IMR-90 (cell line): ENCODE measurements around the gene TRAPPC12. TPM values are rescaled to one million over a fixed set of nuclear protein-coding genes. Genes with fewer than 3 reads are reported as not detected.

Source experiments
- ATAC-seq: fragments of 200-7000 bp; cut with Tn5 transposase; 2 replicates; pipeline ENCODE4 v1.9.1; 2020; ENCODE audit warnings: low read depth, mild to moderate bottlenecking, moderate library complexity
- BruUV-seq: library from RNA; stranded (reverse); fragments of 400-500 nt; replicated peaks from 2 replicates; lab custom pipeline; 2021; lab: Mats Ljungman, UMichigan
- CTCF ChIA-PET: fragments of 300-600 bp; formaldehyde crosslinking; extraction: SDS; loops from one replicate; lab custom pipeline; 2021; ENCODE audit warnings: antibody characterized with exemption; lab: Yijun Ruan, JAX
- POLR2A ChIA-PET: fragments of 300-600 bp; sonication (Branson Sonifier 250); formaldehyde crosslinking; loops from one replicate; lab custom pipeline; 2022; ENCODE audit warnings: antibody characterized with exemption; ENCODE audit not compliant: unreplicated experiment; lab: Charles Lee
- DNase-seq: peaks from one replicate; pipeline ENCODE4 v3.0.0; 2013
- H2AFZ ChIP-seq: replicated peaks from 2 replicates; pipeline ENCODE3; 2013; ENCODE audit warnings: low read length, mild to moderate bottlenecking; ENCODE audit not compliant: poor library complexity
- H2AK5ac ChIP-seq: 2 replicates; pipeline ENCODE4 v1.6.1; 2013; ENCODE audit warnings: low read depth, low read length, inconsistent platforms
- H2AK9ac ChIP-seq: replicated peaks from 2 replicates; pipeline ENCODE3; 2013; ENCODE audit warnings: mild to moderate bottlenecking, low read depth, low read length, moderate library complexity; ENCODE audit not compliant: poor library complexity
- H2BK120ac ChIP-seq: 2 replicates; pipeline ENCODE4 v1.6.1; 2013; ENCODE audit warnings: low read depth, low read length, inconsistent platforms
- H2BK15ac ChIP-seq: 3 replicates; pipeline ENCODE4 v1.6.1; 2013; ENCODE audit warnings: low read depth, low read length, inconsistent platforms
- H2BK20ac ChIP-seq: 2 replicates; pipeline ENCODE4 v1.6.1; 2013; ENCODE audit warnings: low read depth, mild to moderate bottlenecking, inconsistent platforms, low read length, moderate library complexity
- H2BK5ac ChIP-seq: 2 replicates; pipeline ENCODE4 v1.6.1; 2013; ENCODE audit warnings: mild to moderate bottlenecking, low read depth, low read length, inconsistent platforms; ENCODE audit not compliant: poor library complexity, severe bottlenecking
- H3K14ac ChIP-seq: replicated peaks from 2 replicates; pipeline ENCODE4 v1.6.1; 2013; ENCODE audit warnings: low read depth, low read length, inconsistent platforms
- H3K18ac ChIP-seq: 2 replicates; pipeline ENCODE4 v1.6.1; 2013; ENCODE audit warnings: low read depth, low read length, control low read depth
- H3K23ac ChIP-seq: 2 replicates; pipeline ENCODE4 v1.6.1; 2013; ENCODE audit warnings: low read depth, low read length, inconsistent platforms
- H3K27ac ChIP-seq: 2 replicates; pipeline ENCODE4 v1.5.1; 2013; ENCODE audit warnings: mild to moderate bottlenecking, control low read depth, low read length; ENCODE audit not compliant: insufficient read depth
- H3K27me3 ChIP-seq: 2 replicates; pipeline ENCODE4 v1.6.1; 2013; ENCODE audit warnings: low read length; ENCODE audit not compliant: control insufficient read depth, insufficient read depth
- H3K36me3 ChIP-seq: 2 replicates; pipeline ENCODE4 v1.6.1; 2013; ENCODE audit warnings: low read length, mixed read lengths; ENCODE audit not compliant: control insufficient read depth, insufficient read depth
- H3K4ac ChIP-seq: 2 replicates; pipeline ENCODE4 v1.6.1; 2013; ENCODE audit warnings: low read depth, low read length, inconsistent platforms
- H3K4me1 ChIP-seq: 2 replicates; pipeline ENCODE4 v1.6.1; 2013; ENCODE audit warnings: low read length, mixed read lengths; ENCODE audit not compliant: control insufficient read depth, insufficient read depth
- H3K4me2 ChIP-seq: 2 replicates; pipeline ENCODE4 v1.6.1; 2013; ENCODE audit warnings: low read depth, mild to moderate bottlenecking, control low read depth, low read length, moderate library complexity
- H3K4me3 ChIP-seq: 2 replicates; pipeline ENCODE4 v1.5.1; 2013; ENCODE audit warnings: low read depth, mild to moderate bottlenecking, control low read depth, low read length, moderate library complexity; ENCODE audit not compliant: insufficient read depth
- H3K56ac ChIP-seq: 2 replicates; pipeline ENCODE4 v1.6.1; 2013; ENCODE audit warnings: low read length, inconsistent platforms; ENCODE audit not compliant: insufficient read depth; ENCODE audit errors: extremely low read depth
- H3K79me1 ChIP-seq, 2 experiments: 2 replicates each; pipeline ENCODE4 v1.6.1; 2013; ENCODE audit warnings: low read length in 2 of 2, inconsistent platforms in 1 of 2, low read depth in 1 of 2
- H3K9ac ChIP-seq: 2 replicates; pipeline ENCODE4 v1.6.1; 2013; ENCODE audit warnings: low read depth, low read length, control low read depth
- H3K9me1 ChIP-seq: 2 replicates; pipeline ENCODE4 v1.6.1; 2013; ENCODE audit warnings: low read length, inconsistent platforms; ENCODE audit not compliant: insufficient read depth
- H3K9me3 ChIP-seq: 2 replicates; pipeline ENCODE4 v1.6.1; 2013; ENCODE audit warnings: low read length; ENCODE audit not compliant: control insufficient read depth, insufficient read depth
- H4K20me1 ChIP-seq: 2 replicates; pipeline ENCODE4 v1.6.1; 2013; ENCODE audit warnings: low read length, inconsistent platforms; ENCODE audit not compliant: insufficient read depth
- H4K5ac ChIP-seq: 2 replicates; pipeline ENCODE4 v1.6.1; 2013; ENCODE audit warnings: mild to moderate bottlenecking, low read depth, low read length, control low read depth
- H4K8ac ChIP-seq, 2 experiments: 2 replicates each; pipeline ENCODE4 v1.6.1; 2013; ENCODE audit warnings: low read depth in 2 of 2, low read length in 2 of 2, control low read depth in 1 of 2, inconsistent platforms in 1 of 2
- H4K91ac ChIP-seq: 2 replicates; pipeline ENCODE4 v1.6.1; 2013; ENCODE audit warnings: low read depth, low read length, inconsistent platforms; ENCODE audit not compliant: insufficient read depth
- CHD1 ChIP-seq: IDR thresholded peaks from 2 replicates; pipeline ENCODE4 v1.6.1; 2012; ENCODE audit warnings: low read depth, low read length, improper control_type of control experiment
- CTCF ChIP-seq: conservative IDR thresholded peaks from 2 replicates; pipeline ENCODE4 v1.5.1; 2012; ENCODE audit warnings: mild to moderate bottlenecking, low read depth, low read length, improper control_type of control experiment
- ELK1 ChIP-seq: fragments of 150-350 bp; IDR thresholded peaks from 2 replicates; pipeline ENCODE4 v1.6.1; 2016; ENCODE audit warnings: low read depth, mild to moderate bottlenecking, low read length, moderate library complexity, borderline replicate concordance
- FOS ChIP-seq: fragments of 150-350 bp; IDR thresholded peaks from 2 replicates; pipeline ENCODE4 v1.6.1; 2016; ENCODE audit warnings: low read depth, low read length
- MAFK ChIP-seq: IDR thresholded peaks from 2 replicates; pipeline ENCODE4 v1.6.1; 2012; ENCODE audit warnings: low read depth, low read length, improper control_type of control experiment
- MAZ ChIP-seq: IDR thresholded peaks from 2 replicates; pipeline ENCODE4 v1.6.1; 2012; ENCODE audit warnings: low read depth, mild to moderate bottlenecking, low read length, improper control_type of control experiment, moderate library complexity, borderline replicate concordance
- MXI1 ChIP-seq: IDR thresholded peaks from 2 replicates; pipeline ENCODE4 v1.6.1; 2012; ENCODE audit warnings: low read depth, mild to moderate bottlenecking, low read length, moderate library complexity, borderline replicate concordance
- POLR2A ChIP-seq: IDR thresholded peaks from 2 replicates; pipeline ENCODE4 v1.6.1; 2012; ENCODE audit warnings: mild to moderate bottlenecking, low read depth, low read length
- RCOR1 ChIP-seq: IDR thresholded peaks from 2 replicates; pipeline ENCODE4 v1.6.1; 2012; ENCODE audit warnings: mild to moderate bottlenecking, low read length, improper control_type of control experiment; ENCODE audit not compliant: insufficient replicate concordance
- SMC3 ChIP-seq: fragments of 150-350 bp; IDR thresholded peaks from 2 replicates; pipeline ENCODE4 v1.6.1; 2016; ENCODE audit warnings: low read depth, mild to moderate bottlenecking, antibody characterized with exemption, low read length, moderate library complexity
- WGBS, 2 experiments: methylation state at CpG; one replicate each; pipeline versions ENCODE4 v1.1.5 to v1.1.7; 2013; ENCODE audit warnings: missing lambda C conversion rate in 2 of 2; ENCODE audit not compliant: insufficient read length in 1 of 2; ENCODE audit errors: extremely low coverage in 2 of 2; 5-methylcytosine and 5-hydroxymethylcytosine counted together
- dilution Hi-C: fragments of 300-500 bp; cut with HindIII; formaldehyde crosslinking; loops from one replicate; pipeline ENCODE4 v1.14.3; 2018; ENCODE audit warnings: low sequenced_read_pairs; ENCODE audit not compliant: unreplicated experiment
- in situ Hi-C: fragments of 300-500 bp; cut with MboI; formaldehyde crosslinking; loops from 3 replicates; pipeline ENCODE4 v1.14.3; 2019; ENCODE audit warnings: low sequenced_read_pairs, inconsistent platforms, mixed read lengths
- intact Hi-C: fragments of 100-400 bp; cut with micrococcal nuclease; formaldehyde crosslinking; loops from 2 replicates; pipeline ENCODE4 v1.10.0; 2022
- polyA plus RNA-seq, 3 experiments: library from polyadenylated mRNA; depleted of rRNA; stranded (reverse); fragments of >200 nt; gene quantifications; 2 replicates each; pipeline ENCODE4 v1.2.3, GENCODE V29; 2012; ENCODE audit warnings: low replicate concordance in 1 of 3
- total RNA-seq: library from RNA; depleted of rRNA; stranded (reverse); fragments of >200 nt; gene quantifications from 2 replicates; pipeline ENCODE4 v1.2.3, GENCODE V29; 2012

TRAPPC12 gene
- total and polyA plus RNA-seq, 2 of the 4 experiments (the other 2 are of a cell fraction), result 25.8 to 69.9 TPM

DNA sequence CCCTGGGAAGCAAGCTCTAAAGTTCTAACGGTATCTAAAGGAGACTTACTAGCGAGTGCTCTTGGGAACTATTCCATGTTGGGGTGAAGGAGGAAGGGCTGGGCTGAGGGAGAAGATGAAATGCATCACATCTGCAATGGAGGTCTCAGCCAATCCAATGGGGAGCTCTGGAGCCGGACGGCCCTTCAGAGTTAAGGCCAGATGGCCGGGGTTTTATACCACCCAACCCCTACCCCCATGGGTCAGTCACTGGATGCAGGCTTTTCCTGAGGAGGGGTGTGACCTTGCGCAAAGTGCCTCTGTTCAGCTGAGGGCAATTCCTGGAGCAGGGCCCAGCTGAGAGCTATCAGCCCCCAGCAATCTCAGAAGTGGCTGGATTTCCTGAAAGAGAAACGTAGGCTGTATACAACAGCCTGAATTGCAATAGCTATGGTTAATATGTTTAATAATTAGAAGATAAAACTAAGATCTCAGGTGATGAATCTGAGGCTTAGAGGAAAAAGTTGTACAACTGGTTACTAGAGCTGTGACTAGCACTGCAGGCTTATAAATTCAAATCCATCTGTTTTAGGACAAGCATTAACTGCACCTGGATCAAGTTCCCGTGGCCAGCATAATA lies 23.4 kb upstream of the TRAPPC12 start:
- Histone ChIP-seq H3K9ac (no peak overlapping the region), H2AK9ac (no peak overlapping the region), H4K20me1 (no peaks in the 10 kb centered on the region), H4K5ac (no peak overlapping the region), H3K36me3 (peaks cover 7% of the 10 kb centered on the region), H3K27me3 (no peaks in the 10 kb centered on the region), H3K18ac (no peak overlapping the region), H2BK120ac (no peak overlapping the region), H2AK5ac (no peak overlapping the region), H4K8ac (no peak overlapping the region), H2BK15ac (no peak overlapping the region), H3K27ac (no peak overlapping the region), H2AFZ (no peak overlapping the region), H3K9me3 (no peaks in the 10 kb centered on the region), H3K4me2 (no peak overlapping the region), H3K23ac (no peak overlapping the region), H3K4me1 (no peaks in the 10 kb centered on the region), H4K91ac (no peak overlapping the region), H2BK20ac (no peak overlapping the region), H3K56ac (no peak overlapping the region), H2BK5ac (no peak overlapping the region), H3K4ac (no peak overlapping the region), H3K79me1 (peaks cover 15 to 24% of the 10 kb centered on the region in 2 experiments), H3K4me3 (no peak overlapping the region), H3K14ac (no peak overlapping the region), H3K9me1 (no peaks in the 10 kb centered on the region)
- ChIA-PET POLR2A (no interaction called here), CTCF (interaction anchor here (0.6 kb wide), 1 partner anchor 296 kb away, joined by 3 read pairs; no protein-coding TSS in a partner anchor)
- intact Hi-C loops, result no loop called here
- 100% methylated on average over 2 of the region's 8 CpGs; no CpG with 5 or more reads in 1 of the 2 experiments for WGBS, 2 experiments
- dilution Hi-C loops, result no loop called here
- ATAC-seq, result no peak
- in situ Hi-C loops, result no loop called here
- no TSS peak for BruUV-seq
- TF ChIP-seq RCOR1, result no peak
- TF ChIP-seq SMC3, result no peak
- no peak for TF ChIP-seq MAFK
- no peak for TF ChIP-seq MAZ
- TF ChIP-seq CTCF, result no peak
- no peak for TF ChIP-seq ELK1
- TF ChIP-seq CHD1, result no peak
- TF ChIP-seq FOS, result no peak
- TF ChIP-seq MXI1, result no peak
- TF ChIP-seq POLR2A, result no peak
- DNase-seq, result no peak
